Activated T-helper 17 cell treated with anti-CD3 and anti-CD28 coated beads, Interleukin-2, amount 50 U/mL, for 72 hours (primary cell): ENCODE results near the gene NKAIN4. TPM values are rescaled to one million over a fixed set of nuclear protein-coding genes. Genes with fewer than 3 reads are reported as not detected.

ENCODE experiments used
- ATAC-seq: fragments of 150-1000 bp; cut with Tn5 transposase; replicated peaks from 2 replicates; pipeline ENCODE4 v1.10.0; 2021; ENCODE audit warnings: mild to moderate bottlenecking, moderate library complexity
- H3K27ac Mint-ChIP-seq: one replicate; pipeline ENCODE4 v1.8.0; 2022; ENCODE audit warnings: mixed read lengths
- H3K27me3 Mint-ChIP-seq: one replicate; pipeline ENCODE4 v1.8.0; 2022; ENCODE audit warnings: mixed read lengths
- H3K36me3 Mint-ChIP-seq: one replicate; pipeline ENCODE4 v1.8.0; 2022; ENCODE audit warnings: low read depth, mild to moderate bottlenecking, mixed read lengths
- H3K4me1 Mint-ChIP-seq: one replicate; pipeline ENCODE4 v1.8.0; 2022; ENCODE audit warnings: mixed read lengths
- H3K4me3 Mint-ChIP-seq: one replicate; pipeline ENCODE4 v1.8.0; 2022; ENCODE audit warnings: mild to moderate bottlenecking, mixed read lengths
- H3K9me3 Mint-ChIP-seq: one replicate; pipeline ENCODE4 v1.8.0; 2022; ENCODE audit warnings: mixed read lengths
- total RNA-seq, 2 donors: library from RNA; stranded (reverse); gene quantifications; one replicate each; pipeline ENCODE4 v1.2.3, GENCODE V29; 2022

Gene NKAIN4
- total RNA-seq, 2 donors from 2014 or later, result not detected

- Mint-ChIP-seq H3K9me3 (no peaks in the 10 kb centered on the region), H3K27ac (no peak overlapping the region), H3K4me1 (peaks cover 7% of the 10 kb centered on the region), H3K27me3 (no peaks in the 10 kb centered on the region), H3K36me3 (peaks cover 100% of the 10 kb centered on the region), H3K4me3 (no peak overlapping the region)
- ATAC-seq, result no peak
Observed at GRCh38 chr20:63204362-63204761, 49.9 kb downstream of the NKAIN4 start.

DNA sequence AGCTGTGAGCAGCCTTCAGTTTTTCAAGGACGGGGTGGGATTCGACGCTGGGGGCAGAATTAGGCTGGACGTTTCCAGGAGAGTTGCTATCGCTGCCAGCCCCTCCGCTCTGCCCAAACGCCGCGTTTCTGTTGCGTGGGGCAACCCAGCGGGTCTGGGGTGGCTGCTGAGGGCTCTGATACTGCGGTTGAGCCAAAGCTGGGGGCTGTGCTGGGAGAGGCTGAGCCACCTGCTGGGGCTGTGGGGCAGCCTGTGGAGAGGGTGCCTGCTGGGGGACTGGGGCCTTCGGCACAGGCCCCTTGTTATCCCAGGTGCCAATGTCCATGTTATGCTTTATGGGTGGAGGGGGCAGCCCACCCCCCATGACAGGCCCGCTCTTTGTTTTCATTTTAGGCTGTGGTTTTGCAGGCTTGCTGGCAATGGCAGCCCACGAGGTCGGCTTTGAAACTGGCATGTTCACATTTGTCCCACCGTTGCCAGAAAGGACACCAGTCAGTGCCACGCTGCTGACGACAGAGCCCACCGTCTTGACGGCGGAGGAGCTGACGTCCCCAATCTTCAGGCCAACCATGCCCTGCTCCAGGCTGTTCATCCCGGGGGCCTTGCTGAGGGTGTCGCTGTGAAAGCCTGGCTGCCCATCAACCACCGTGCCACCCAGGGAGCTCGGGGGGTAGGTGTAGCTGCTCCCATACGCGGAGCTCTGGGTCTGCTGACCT, 51.3 kb downstream of the NKAIN4 start:
- peaks cover 100% of the 10 kb centered on the region for H3K36me3 Mint-ChIP-seq
- peaks cover 7% of the 10 kb centered on the region for H3K4me1 Mint-ChIP-seq
- H3K27me3 Mint-ChIP-seq, result no peaks in the 10 kb centered on the region
- no peaks in the 10 kb centered on the region for H3K9me3 Mint-ChIP-seq
- H3K27ac Mint-ChIP-seq, result no peak overlapping the region
- H3K4me3 Mint-ChIP-seq, result no peak overlapping the region
- no peak for ATAC-seq

DNA sequence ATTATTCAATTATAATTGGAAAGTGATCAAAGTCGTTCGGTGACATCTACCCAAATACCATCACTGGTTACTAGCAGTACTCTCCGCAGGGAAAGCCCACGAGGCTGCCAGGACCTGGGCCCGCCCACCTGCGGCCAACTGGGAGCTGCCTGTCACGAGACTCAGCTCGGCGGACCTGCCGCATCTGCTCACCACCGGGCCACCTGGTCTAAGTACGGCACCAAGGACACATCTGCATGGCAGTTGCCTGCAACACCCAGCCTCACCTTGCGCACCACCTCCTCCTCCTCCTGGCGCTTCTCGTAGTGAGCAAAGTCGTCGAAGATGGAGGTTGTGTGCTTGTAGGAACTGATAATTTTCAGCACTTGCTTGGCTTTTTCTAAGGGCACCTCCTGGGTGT, 52.2 kb downstream of the NKAIN4 start:
- ATAC-seq, result no peak
- H3K9me3 Mint-ChIP-seq, result no peaks in the 10 kb centered on the region
- H3K27me3 Mint-ChIP-seq, result no peaks in the 10 kb centered on the region

DNA sequence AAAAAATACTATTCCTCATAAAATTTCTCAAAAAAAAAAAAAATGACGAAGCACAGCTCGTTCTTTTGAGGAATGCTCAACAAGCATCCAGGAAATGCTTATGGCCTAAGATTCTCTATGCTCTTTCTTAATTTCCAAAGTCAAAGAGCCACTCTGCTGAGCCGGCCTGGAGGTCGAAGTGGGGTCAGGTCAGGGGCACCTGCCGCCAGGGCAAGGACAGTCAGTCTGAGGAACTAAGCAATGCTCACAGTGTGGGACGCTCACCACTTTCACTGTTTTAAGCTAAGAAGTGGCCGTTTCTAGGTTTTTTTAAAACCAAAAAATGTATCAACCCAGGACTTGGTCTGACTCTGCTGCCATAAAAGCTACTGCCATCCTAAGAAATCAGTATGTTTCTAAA, 55.7 kb downstream of the NKAIN4 start:
- Mint-ChIP-seq H3K36me3 (peaks cover 93% of the 10 kb centered on the region), H3K4me1 (no peaks in the 10 kb centered on the region), H3K9me3 (no peaks in the 10 kb centered on the region), H3K27ac (no peak overlapping the region), H3K4me3 (no peak overlapping the region), H3K27me3 (no peaks in the 10 kb centered on the region)
- ATAC-seq, result no peak

More for the DNA sequence above, 52.2 kb downstream of the NKAIN4 start:
- Mint-ChIP-seq H3K36me3 (peaks cover 100% of the 10 kb centered on the region), H3K4me1 (peaks cover 7% of the 10 kb centered on the region), H3K4me3 (no peak overlapping the region), H3K27ac (no peak overlapping the region)

DNA sequence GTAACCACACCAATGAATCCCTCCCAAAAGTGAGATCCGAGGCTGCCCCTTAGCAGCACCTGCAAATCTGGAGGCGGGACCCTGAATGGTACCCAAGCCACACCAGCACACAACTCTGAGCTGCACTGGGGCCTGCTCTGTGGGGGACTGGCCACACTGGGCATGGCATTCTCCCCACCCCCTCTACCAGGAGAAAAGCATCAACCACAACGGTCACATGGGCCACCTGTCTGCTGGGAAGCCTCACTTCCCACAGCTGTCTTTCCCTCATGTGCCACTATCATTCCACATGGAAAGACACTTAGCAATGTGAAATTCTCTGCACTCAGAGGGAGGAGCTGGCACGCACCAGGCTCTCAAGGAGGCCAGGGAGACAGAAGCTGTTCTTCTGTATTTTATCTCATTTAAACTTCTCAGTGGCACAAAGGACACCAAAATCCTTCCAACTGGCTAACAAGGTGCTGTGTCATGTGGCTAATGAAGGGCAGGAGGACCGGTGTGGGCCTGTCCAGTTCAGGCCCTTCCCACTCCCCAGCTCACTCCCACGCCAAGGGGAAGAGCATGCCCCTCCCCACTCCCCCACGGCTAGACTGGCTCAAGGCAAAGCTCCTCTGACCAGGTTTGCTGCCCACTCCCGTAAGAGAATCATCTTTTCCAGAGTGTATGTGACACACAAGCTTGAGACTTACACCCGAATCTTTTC, 57.3 kb downstream of the NKAIN4 start:
- Mint-ChIP-seq H3K27ac (peak overlapping the region; percentile 68), H3K27me3 (no peaks in the 10 kb centered on the region), H3K4me3 (no peak overlapping the region), H3K9me3 (no peaks in the 10 kb centered on the region), H3K4me1 (no peaks in the 10 kb centered on the region), H3K36me3 (peaks cover 76% of the 10 kb centered on the region)
- no peak for ATAC-seq

GRCh38 chr20:63194797-63195173, 59.5 kb downstream of the NKAIN4 start:
- Mint-ChIP-seq H3K27me3 (no peaks in the 10 kb centered on the region), H3K27ac (no peak overlapping the region), H3K9me3 (no peaks in the 10 kb centered on the region), H3K36me3 (peaks cover 54% of the 10 kb centered on the region), H3K4me1 (no peaks in the 10 kb centered on the region), H3K4me3 (no peak overlapping the region)
- no peak for ATAC-seq

GRCh38 chr20:63194007-63194796, 60.1 kb downstream of the NKAIN4 start:
- Mint-ChIP-seq H3K27me3 (no peaks in the 10 kb centered on the region), H3K36me3 (peaks cover 49% of the 10 kb centered on the region), H3K9me3 (no peaks in the 10 kb centered on the region), H3K27ac (no peak overlapping the region), H3K4me1 (no peaks in the 10 kb centered on the region), H3K4me3 (no peak overlapping the region)
- ATAC-seq, result no peak

- H3K36me3 Mint-ChIP-seq, result peaks cover 34% of the 10 kb centered on the region
- no peak for ATAC-seq
- no peaks in the 10 kb centered on the region for H3K4me1 Mint-ChIP-seq
- no peak overlapping the region for H3K27ac Mint-ChIP-seq
- no peaks in the 10 kb centered on the region for H3K27me3 Mint-ChIP-seq
- no peaks in the 10 kb centered on the region for H3K9me3 Mint-ChIP-seq
- no peak overlapping the region for H3K4me3 Mint-ChIP-seq
Observed at GRCh38 chr20:63192721-63193120, 61.5 kb downstream of the NKAIN4 start.

GRCh38 chr20:63191400-63191799, 62.9 kb downstream of the NKAIN4 start:
- Mint-ChIP-seq H3K36me3 (peaks cover 20% of the 10 kb centered on the region), H3K4me3 (no peak overlapping the region), H3K27ac (no peak overlapping the region), H3K9me3 (no peaks in the 10 kb centered on the region), H3K4me1 (no peaks in the 10 kb centered on the region), H3K27me3 (no peaks in the 10 kb centered on the region)
- no peak for ATAC-seq

GRCh38 chr20:63190828-63191227, 63.4 kb downstream of the NKAIN4 start:
- Mint-ChIP-seq H3K27me3 (no peaks in the 10 kb centered on the region), H3K4me1 (no peaks in the 10 kb centered on the region), H3K36me3 (peaks cover 15% of the 10 kb centered on the region), H3K4me3 (no peak overlapping the region), H3K27ac (no peak overlapping the region), H3K9me3 (no peaks in the 10 kb centered on the region)
- ATAC-seq, result no peak

Other genes with a start within 250 kb of the NKAIN4 start
- gene BHLHE23, start 247.5 kb downstream of the NKAIN4 start, total RNA-seq, result not detected
- gene YTHDF1, start 38.3 kb downstream of the NKAIN4 start, total RNA-seq, result 10 to 100 TPM; 23.7 to 40.3 TPM
- under 1 TPM in 1 of 2 donors, not detected in 1; 0.61 TPM for gene BIRC7, start 18.6 kb downstream of the NKAIN4 start, total RNA-seq
- gene ARFGAP1, start 18.4 kb upstream of the NKAIN4 start, total RNA-seq, result 10 to 100 TPM; 63.1 to 70.5 TPM
- under 1 TPM; 0.16 to 0.17 TPM for gene COL20A1, start 38.7 kb upstream of the NKAIN4 start, total RNA-seq
- not detected for gene CHRNA4, start 106.9 kb upstream of the NKAIN4 start, total RNA-seq
- gene KCNQ2, start 218.2 kb upstream of the NKAIN4 start, total RNA-seq, result under 1 TPM in 1 of 2 donors, not detected in 1; 0.66 TPM
- 10 to 100 TPM in 1 of 2 donors, under 1 TPM in 1; 0.80 to 10.9 TPM for gene EEF1A2, start 244.6 kb upstream of the NKAIN4 start, total RNA-seq